Inflammatory macrophage (primary cell): Measurements from ENCODE around the gene EEF2.
A peak's percentile ranks its signal among the peaks of the same experiment; 100 is the strongest.

Source experiments
- DNase-seq, 2 donors: peaks; one replicate each; pipeline ENCODE4 v3.0.0-alpha.2; 2020 to 2022
- total RNA-seq, 18 experiments: gene quantifications; one replicate each; lab custom pipeline; 2026; ENCODE audit warnings: mixed read lengths in 6 of 18, inconsistent platforms in 2 of 18; lab: John Stamatoyannopoulos, UW

The EEF2 gene
- total RNA-seq = 775 to 1,414 (median 1,006) reads per million in 18 experiments

GRCh38 chr19:3984908-3985642, at the start of gene EEF2:
EEF2 (minus strand) TSS chr19:3985463; CDS start chr19:3985380, 83 bp downstream.
- peak; percentile 93 to 96 for DNase-seq

GRCh38 chr19:4034048-4035017, 49.1 kb upstream of the EEF2 start:
- no peak for DNase-seq

GRCh38 chr19:4033028-4033956, 48.0 kb upstream of the EEF2 start:
- no peak for DNase-seq

GRCh38 chr19:4032436-4032835, 47.2 kb upstream of the EEF2 start:
- DNase-seq = no peak

GRCh38 chr19:4031420-4031819, 46.2 kb upstream of the EEF2 start:
- DNase-seq = no peak

- DNase-seq = no peak
Measured at GRCh38 chr19:4030981-4031380, 45.7 kb upstream of the EEF2 start.

GRCh38 chr19:4030552-4030951, 45.3 kb upstream of the EEF2 start:
- DNase-seq = no peak

- DNase-seq = no peak
Measured at GRCh38 chr19:4029247-4029614, 44.0 kb upstream of the EEF2 start.

GRCh38 chr19:4028334-4029246, 43.3 kb upstream of the EEF2 start:
- DNase-seq = no peak

- no peak for DNase-seq
Measured at GRCh38 chr19:4027146-4027545, 41.9 kb upstream of the EEF2 start.

GRCh38 chr19:4025317-4025716, 40.1 kb upstream of the EEF2 start:
- no peak for DNase-seq

GRCh38 chr19:4023600-4024398, 38.5 kb upstream of the EEF2 start:
- DNase-seq = no peak

- DNase-seq = no peak
Measured at GRCh38 chr19:4019578-4019977, 34.3 kb upstream of the EEF2 start.

- DNase-seq = no peak
Measured at GRCh38 chr19:4018775-4019504, 33.7 kb upstream of the EEF2 start.

- no peak for DNase-seq
Measured at GRCh38 chr19:4018140-4018613, 32.9 kb upstream of the EEF2 start.

GRCh38 chr19:4016903-4017638, 31.8 kb upstream of the EEF2 start:
- DNase-seq = no peak

GRCh38 chr19:4016486-4016885, 31.2 kb upstream of the EEF2 start:
- no peak for DNase-seq

- no peak for DNase-seq
Measured at GRCh38 chr19:4015705-4016402, 30.6 kb upstream of the EEF2 start.
